GM12891 (cell line): Measurements from ENCODE around the gene DDX19B.
"Not testable (repeated sequence)": the region's sequence is repeated elsewhere in the genome, so short reads cannot be mapped to it uniquely, and the experiment has no call there.

ENCODE experiments used
- DNase-seq: peaks from one replicate; pipeline ENCODE4 v3.0.0; 2011; ENCODE audit warnings: low spot score; ENCODE audit not compliant: insufficient read length
- FAIRE-seq: peaks from 2 replicates; lab custom pipeline; 2011; peaks lifted over from hg19 to GRCh38; lab: Jason Lieb, UNC
- PAX5 ChIP-seq: IDR thresholded peaks from 2 replicates; pipeline ENCODE4 v1.6.1; 2011; ENCODE audit warnings: low read length, moderate library complexity, mild to moderate bottlenecking; ENCODE audit not compliant: insufficient read depth, severe bottlenecking
- POLR2A ChIP-seq: IDR thresholded peaks from 2 replicates; pipeline ENCODE4 v1.6.1; 2011; ENCODE audit warnings: low read depth, low read length, control low read depth
- POLR2AphosphoS5 ChIP-seq: IDR thresholded peaks from 2 replicates; pipeline ENCODE4 v1.6.1; 2011; ENCODE audit warnings: low read depth, low read length, control low read depth
- POU2F2 ChIP-seq: IDR thresholded peaks from 2 replicates; pipeline ENCODE4 v1.6.1; 2011; ENCODE audit warnings: low read depth, mild to moderate bottlenecking, control low read depth, low read length, moderate library complexity
- SPI1 ChIP-seq: IDR thresholded peaks from 2 replicates; pipeline ENCODE4 v1.6.1; 2011; ENCODE audit warnings: low read depth, low read length, control low read depth
- TAF1 ChIP-seq: IDR thresholded peaks from 2 replicates; pipeline ENCODE4 v1.6.1; 2011; ENCODE audit warnings: low read depth, low read length, control low read depth

The DDX19B gene

GRCh38 chr16:70349783-70350182, 50.8 kb downstream of the DDX19B start:
- no peak for DNase-seq
- FAIRE-seq, result no peak
- TF ChIP-seq POLR2A, result no peak
- TF ChIP-seq POU2F2, result no peak
- no peak for TF ChIP-seq TAF1
- no peak for TF ChIP-seq PAX5
- TF ChIP-seq SPI1, result no peak
- TF ChIP-seq POLR2AphosphoS5, result no peak

GRCh38 chr16:70359552-70359951, 60.6 kb downstream of the DDX19B start:
- FAIRE-seq, result no peak
- no peak for DNase-seq
- TF ChIP-seq SPI1 (no peak), POU2F2 (no peak), PAX5 (no peak), POLR2A (no peak), TAF1 (no peak), POLR2AphosphoS5 (no peak)

GRCh38 chr16:70364399-70364798, 65.4 kb downstream of the DDX19B start:
- peak; percentile 15 for DNase-seq
- TF ChIP-seq PAX5, result no peak
- no peak for TF ChIP-seq TAF1
- no peak for TF ChIP-seq POLR2AphosphoS5
- no peak for TF ChIP-seq POLR2A
- no peak for TF ChIP-seq SPI1
- no peak for TF ChIP-seq POU2F2
- no peak for FAIRE-seq

- not testable (repeated sequence) for DNase-seq
- peak; percentile 79 for FAIRE-seq
These were observed 71.2 kb downstream of the DDX19B start for GRCh38 chr16:70370145-70370544.

GRCh38 chr16:70370924-70371323, 71.9 kb downstream of the DDX19B start:
- DNase-seq (no peak), FAIRE-seq (no peak)
- TF ChIP-seq POU2F2 (no peak), SPI1 (no peak), POLR2AphosphoS5 (no peak), POLR2A (no peak), PAX5 (no peak), TAF1 (no peak)

GRCh38 chr16:70372921-70373728, 74.1 kb downstream of the DDX19B start:
- no peak for DNase-seq
- no peak for TF ChIP-seq SPI1
- TF ChIP-seq POLR2AphosphoS5, result no peak
- peak; percentile 30; the same call in 1 of the 2 replicates for TF ChIP-seq POLR2A
- no peak for TF ChIP-seq TAF1
- no peak for FAIRE-seq

- DNase-seq (no peak), FAIRE-seq (no peak)
- TF ChIP-seq POU2F2, result no peak
- TF ChIP-seq PAX5, result no peak
- no peak for TF ChIP-seq SPI1
- no peak for TF ChIP-seq POLR2A
- no peak for TF ChIP-seq POLR2AphosphoS5
- no peak for TF ChIP-seq TAF1
These were observed 75.2 kb downstream of the DDX19B start for GRCh38 chr16:70374213-70374612.

GRCh38 chr16:70375636-70376611, 76.9 kb downstream of the DDX19B start:
- TF ChIP-seq SPI1, result no peak
- TF ChIP-seq POLR2AphosphoS5, result no peak
- TF ChIP-seq POU2F2, result no peak
- TF ChIP-seq POLR2A, result 0 out of 2 replicates have a peak, but pooled peaks have one; percentile 38
- TF ChIP-seq TAF1, result no peak
- TF ChIP-seq PAX5, result no peak
- FAIRE-seq (no peak), DNase-seq (no peak)

GRCh38 chr16:70377782-70378181, 78.8 kb downstream of the DDX19B start:
- DNase-seq (no peak), FAIRE-seq (no peak)
- TF ChIP-seq POLR2A (no peak), POU2F2 (no peak), TAF1 (no peak), POLR2AphosphoS5 (no peak), PAX5 (no peak), SPI1 (no peak)
